HPDE6-E6E7 (cell line): ENCODE data around the gene ANAPC2.

Experiments used
- DNase-seq: peaks from one replicate; pipeline ENCODE4 v3.0.0; 2011; ENCODE audit warnings: missing footprints; ENCODE audit errors: extremely low spot score

The ANAPC2 gene

DNA sequence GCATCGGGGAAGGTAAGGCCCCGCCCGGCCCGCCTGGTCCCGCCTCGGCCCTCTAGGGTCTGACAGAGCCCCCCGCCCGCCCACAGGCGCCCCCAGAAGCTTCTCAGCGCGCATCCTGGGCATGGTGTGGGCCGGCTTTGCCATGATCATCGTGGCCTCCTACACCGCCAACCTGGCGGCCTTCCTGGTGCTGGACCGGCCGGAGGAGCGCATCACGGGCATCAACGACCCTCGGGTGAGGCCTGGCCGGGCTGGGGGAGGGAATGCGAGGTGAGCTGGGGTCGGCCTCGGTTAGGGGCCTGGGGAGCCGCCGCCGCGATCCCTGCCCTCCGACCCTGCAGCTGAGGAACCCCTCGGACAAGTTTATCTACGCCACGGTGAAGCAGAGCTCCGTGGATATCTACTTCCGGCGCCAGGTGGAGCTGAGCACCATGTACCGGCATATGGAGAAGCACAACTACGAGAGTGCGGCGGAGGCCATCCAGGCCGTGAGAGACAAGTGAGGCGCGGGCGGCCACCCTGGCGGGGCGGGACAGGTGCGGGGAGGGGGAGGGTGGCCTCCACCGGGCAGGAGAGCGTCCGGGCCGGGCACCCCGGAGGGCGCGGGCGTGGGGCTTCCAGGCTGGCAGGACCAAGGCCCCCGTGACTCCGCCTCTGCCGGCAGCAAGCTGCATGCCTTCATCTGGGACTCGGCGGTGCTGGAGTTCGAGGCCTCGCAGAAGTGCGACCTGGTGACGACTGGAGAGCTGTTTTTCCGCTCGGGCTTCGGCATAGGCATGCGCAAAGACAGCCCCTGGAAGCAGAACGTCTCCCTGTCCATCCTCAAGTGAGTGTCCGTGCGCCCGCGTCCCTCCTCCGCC, 25.6 kb downstream of the ANAPC2 start:
- DNase-seq, result no peak

GRCh38 chr9:137161558-137162486, 26.5 kb downstream of the ANAPC2 start:
- DNase-seq, result no peak

GRCh38 chr9:137160716-137161557, 27.4 kb downstream of the ANAPC2 start:
- DNase-seq, result no peak

GRCh38 chr9:137160054-137160425, 28.3 kb downstream of the ANAPC2 start:
- no peak for DNase-seq

DNA sequence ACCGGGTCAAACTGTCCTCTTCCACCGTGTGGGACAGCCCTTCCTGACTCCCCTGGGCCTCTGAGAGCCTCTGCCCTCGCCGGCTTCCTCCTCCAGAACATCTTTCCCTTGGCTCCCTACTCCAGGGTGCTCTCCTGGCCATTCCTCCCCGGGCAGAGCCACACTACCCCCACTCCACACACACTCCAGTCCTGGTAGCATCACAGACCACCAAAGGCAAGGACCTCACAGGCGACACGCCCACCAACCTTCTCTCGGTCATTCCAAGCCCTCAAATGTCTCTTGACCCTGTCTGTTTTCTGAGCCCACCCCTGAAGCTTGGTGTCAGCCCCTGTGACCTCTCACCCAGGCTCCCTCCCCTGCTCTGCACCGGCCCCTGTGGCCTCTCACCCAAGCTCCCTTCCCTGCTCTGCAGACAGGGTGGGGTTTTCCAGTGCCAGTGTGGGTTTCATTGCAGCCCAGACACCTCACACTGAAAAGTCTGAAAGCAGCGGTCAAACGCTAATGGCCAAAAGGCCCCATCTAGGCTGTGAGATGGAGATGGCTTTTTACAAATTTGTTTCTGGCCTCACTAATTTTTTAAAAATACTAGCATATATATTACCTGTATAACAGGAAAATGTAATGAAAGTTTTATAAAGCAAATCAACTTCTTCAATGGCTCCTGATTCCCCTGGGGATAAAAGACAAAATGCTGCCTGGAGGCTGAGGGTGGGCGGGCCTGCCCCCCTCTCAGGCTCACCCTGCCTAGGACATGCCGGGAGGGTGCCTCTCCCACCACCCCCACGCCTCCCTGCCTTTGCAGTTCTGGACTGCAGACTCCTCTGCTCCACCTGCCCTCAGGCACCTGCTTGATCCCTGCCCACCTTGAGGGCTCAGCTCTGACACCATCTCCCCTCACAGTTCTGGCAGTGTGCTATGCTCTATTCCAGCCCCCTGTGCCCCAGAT, 29.0 kb downstream of the ANAPC2 start:
- DNase-seq, result no peak

DNA sequence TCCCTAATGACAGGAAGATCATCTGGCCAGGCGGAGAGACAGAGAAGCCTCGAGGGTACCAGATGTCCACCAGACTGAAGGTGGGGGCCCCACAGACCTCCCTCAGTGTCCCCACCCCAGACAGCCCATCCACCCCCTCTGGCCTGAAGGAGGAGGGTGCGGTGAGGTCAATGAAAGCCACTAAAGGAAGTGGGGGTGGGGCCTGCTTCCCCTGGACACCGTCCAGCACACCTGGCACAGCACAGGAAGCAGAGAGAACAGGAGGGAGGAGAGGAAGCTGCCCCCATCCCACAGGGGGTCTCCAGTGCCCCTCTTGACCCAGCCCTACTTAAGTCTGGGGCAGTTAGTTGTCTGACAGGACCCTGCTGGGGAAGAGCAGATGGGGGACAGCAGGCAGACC, 29.7 kb downstream of the ANAPC2 start:
- no peak for DNase-seq

GRCh38 chr9:137157618-137158415, 30.5 kb downstream of the ANAPC2 start:
- no peak for DNase-seq

- DNase-seq, result no peak
Observed at GRCh38 chr9:137156567-137157375, 31.6 kb downstream of the ANAPC2 start.

DNA sequence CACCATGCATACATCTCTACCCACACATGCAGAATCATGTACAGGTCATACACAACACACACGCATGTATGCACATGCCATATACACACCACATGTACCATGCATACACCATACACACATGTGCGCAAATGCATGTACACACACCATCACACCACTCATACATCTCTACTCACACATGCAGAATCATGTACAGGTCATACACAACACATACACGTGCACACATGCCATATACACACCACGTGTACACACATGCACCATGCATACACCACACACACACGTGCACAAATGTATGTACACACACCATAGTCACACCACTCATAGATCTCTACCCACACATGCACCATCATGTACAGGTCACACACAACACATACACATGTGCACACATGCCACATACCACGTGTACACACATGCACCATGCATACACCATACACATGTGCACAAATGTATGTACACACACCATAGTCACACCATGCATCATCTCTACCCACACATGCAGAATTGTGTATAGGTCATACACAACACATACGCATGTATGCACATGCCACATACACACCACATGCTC, 35.4 kb downstream of the ANAPC2 start:
- DNase-seq, result no peak

DNA sequence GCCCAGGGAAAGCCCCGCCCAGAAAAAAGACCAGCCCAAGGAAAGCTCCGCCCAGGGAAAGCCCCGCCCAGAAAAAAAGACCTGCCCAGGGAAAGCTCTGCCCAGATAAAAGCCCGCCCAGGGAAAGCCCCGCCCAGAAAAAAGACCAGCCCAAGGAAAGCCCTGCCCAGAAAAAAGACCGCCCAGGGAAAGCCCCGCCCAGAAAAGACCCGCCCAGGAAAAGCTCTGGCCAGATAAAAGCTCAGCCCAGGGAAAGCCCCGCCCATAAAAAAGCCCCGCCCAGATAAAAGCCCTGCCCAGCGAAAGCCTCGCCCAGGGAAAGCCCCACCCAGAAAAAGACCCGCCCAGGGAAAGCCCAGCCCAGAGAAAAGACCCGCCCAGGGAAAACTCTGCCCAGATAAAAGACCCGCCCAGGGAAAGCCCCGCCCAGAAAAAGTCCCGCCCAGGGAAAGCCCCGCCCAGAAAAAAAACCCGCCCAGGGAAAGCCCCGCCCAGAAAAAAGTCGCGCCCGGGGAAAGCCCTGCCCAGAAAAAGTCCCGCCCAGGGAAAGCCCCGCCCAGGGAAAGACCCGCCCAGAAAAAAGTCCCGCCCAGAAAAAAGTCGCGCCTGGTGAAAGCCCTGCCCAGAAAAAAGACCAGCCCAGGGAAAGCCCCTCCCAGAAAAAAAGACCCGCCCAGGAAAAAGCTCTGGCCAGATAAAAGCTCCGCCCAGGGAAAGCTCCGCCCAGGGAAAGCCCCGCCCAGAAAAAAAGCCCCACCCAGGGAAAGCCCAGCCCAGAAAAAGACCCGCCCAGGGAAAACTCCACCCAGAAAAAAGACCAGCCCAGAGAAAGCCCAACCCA, 37.5 kb downstream of the ANAPC2 start:
- no peak for DNase-seq

- DNase-seq, result no peak
Observed at GRCh38 chr9:137149942-137150616, 38.3 kb downstream of the ANAPC2 start.

- DNase-seq, result no peak
Observed at GRCh38 chr9:137149363-137149762, 39.0 kb downstream of the ANAPC2 start.

DNA sequence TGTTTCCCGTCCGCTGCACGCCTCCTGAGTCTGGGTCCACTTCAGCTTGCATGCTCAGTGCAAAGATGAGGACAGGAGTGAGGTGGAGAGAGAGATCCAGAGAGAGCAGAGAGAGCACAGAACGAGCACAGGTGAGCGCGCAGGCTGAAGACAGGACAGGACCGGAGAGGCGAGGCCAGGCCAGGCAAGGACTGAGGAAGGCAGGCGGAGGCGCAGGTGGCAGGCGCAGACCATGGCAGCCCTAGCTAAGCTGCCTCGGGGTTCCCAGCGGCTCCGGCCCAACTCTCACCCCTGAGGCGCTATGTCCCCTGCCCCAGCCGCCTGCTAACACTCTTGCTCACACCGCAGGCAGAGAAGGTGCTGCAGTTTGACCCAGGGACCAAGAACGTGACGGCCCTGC, 39.7 kb downstream of the ANAPC2 start:
- DNase-seq, result no peak

GRCh38 chr9:137148242-137148641, 40.1 kb downstream of the ANAPC2 start:
- no peak for DNase-seq

GRCh38 chr9:137147793-137148160, 40.6 kb downstream of the ANAPC2 start:
- DNase-seq, result no peak

GRCh38 chr9:137147091-137147792, 41.1 kb downstream of the ANAPC2 start:
- DNase-seq, result no peak

GRCh38 chr9:137146527-137146918, 41.8 kb downstream of the ANAPC2 start:
- DNase-seq, result no peak
